BLaER1 (cell line): Measurements from ENCODE around the gene EDDM13.
A peak's percentile ranks its signal among the peaks of the same experiment; 100 is the strongest.
"Not testable (repeated sequence)": the region's sequence is repeated elsewhere in the genome, so short reads cannot be mapped to it uniquely, and the experiment has no call there.

Experiments used
- H3K27ac ChIP-seq: shearing (Covaris generic); formaldehyde crosslinking; 2 replicates; pipeline ENCODE4 v1.8.1; 2022
- H3K27me3 ChIP-seq: shearing (Covaris generic); formaldehyde crosslinking; 2 replicates; pipeline ENCODE4 v1.8.1; 2022
- H3K36me3 ChIP-seq: shearing (Covaris generic); formaldehyde crosslinking; 2 replicates; pipeline ENCODE4 v1.8.1; 2022
- H3K4me1 ChIP-seq: shearing (Covaris generic); formaldehyde crosslinking; 2 replicates; pipeline ENCODE4 v1.8.1; 2022
- H3K4me2 ChIP-seq: shearing (Covaris generic); formaldehyde crosslinking; 2 replicates; pipeline ENCODE4 v1.8.1; 2022
- H3K4me3 ChIP-seq: shearing (Covaris generic); formaldehyde crosslinking; 2 replicates; pipeline ENCODE4 v1.8.1; 2022
- H3K9ac ChIP-seq: shearing (Covaris generic); formaldehyde crosslinking; 2 replicates; pipeline ENCODE4 v1.8.1; 2022
- H3K9me3 ChIP-seq: shearing (Covaris generic); formaldehyde crosslinking; 2 replicates; pipeline ENCODE4 v1.8.1; 2022
- H4K20me1 ChIP-seq: shearing (Covaris generic); formaldehyde crosslinking; 2 replicates; pipeline ENCODE4 v1.8.1; 2022
- Cebpa-rat ChIP-seq: shearing (Covaris generic); IDR thresholded peaks from 2 replicates; pipeline ENCODE4 v1.8.1; 2022

The EDDM13 gene

DNA sequence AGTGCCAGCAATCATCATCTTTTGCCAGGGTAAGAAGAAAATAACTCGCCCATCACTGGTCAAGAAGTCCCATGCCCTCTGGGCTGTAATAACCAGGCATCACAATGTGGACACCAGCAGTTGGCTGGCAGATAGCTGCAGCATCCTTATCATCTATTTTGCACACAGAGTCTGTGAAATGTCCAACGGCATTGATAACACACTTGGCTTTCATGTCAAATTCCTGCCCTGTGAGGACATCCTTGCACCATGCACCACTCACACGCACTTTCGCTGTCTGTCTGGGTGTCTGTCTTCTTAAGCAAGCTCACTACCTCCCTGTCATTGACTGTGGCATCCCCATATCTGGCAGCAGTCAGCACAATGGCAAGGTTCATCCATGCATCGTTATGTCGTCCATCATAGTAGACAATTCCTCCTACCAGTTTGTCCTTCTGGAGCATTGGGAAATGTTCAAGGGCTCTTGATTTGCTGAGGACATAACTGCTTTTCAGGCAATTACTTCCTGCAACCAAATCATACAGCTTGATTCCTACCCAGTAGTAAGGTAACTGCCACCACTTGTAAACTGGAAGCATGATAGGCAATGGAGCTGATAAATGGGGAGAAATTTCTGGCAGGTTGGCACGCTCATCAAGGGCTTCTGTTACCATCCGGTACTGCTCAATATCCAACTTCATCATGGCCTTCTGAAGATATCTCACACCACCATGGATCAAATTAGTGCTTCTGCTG, 48.9 kb downstream of the EDDM13 start:
- peaks cover 30% of the 10 kb centered on the region for H3K4me1 ChIP-seq
- H3K36me3 ChIP-seq: no peaks in the 10 kb centered on the region
- H3K4me3 ChIP-seq: no peak overlapping the region
- no peaks in the 10 kb centered on the region for H3K27me3 ChIP-seq
- H3K9me3 ChIP-seq: no peaks in the 10 kb centered on the region
- H3K9ac ChIP-seq: no peak overlapping the region
- peak overlapping the region; percentile 27 for H3K4me2 ChIP-seq
- TF ChIP-seq Cebpa-rat: no peak
- H3K27ac ChIP-seq: no peak overlapping the region
- H4K20me1 ChIP-seq: no peaks in the 10 kb centered on the region

DNA sequence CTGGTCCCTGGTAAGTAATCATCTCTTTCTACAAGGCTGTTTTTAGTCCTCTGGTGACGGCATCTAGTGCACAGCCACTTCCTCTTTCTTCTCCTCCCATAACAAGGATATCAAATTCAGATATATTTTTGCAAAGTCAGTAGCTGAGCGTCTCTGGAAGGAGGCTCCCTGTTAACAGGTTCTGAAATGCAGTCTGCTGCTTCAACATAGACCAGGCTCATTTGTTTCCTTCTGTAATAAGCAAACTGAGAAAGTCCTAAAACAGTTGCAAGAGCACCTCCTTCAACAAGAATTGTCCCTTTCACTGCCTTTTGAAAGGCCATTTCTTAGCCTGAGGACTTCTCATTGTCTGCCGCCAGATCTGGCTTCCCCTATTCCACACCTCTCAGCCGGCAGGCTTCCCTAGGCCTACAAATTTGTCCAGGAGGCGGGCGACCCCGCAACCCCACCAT, 49.5 kb downstream of the EDDM13 start:
- Histone ChIP-seq H3K9me3 (no peaks in the 10 kb centered on the region), H3K4me2 (peak overlapping the region; percentile 27), H3K27me3 (no peaks in the 10 kb centered on the region), H3K36me3 (no peaks in the 10 kb centered on the region), H3K4me1 (peaks cover 30% of the 10 kb centered on the region), H3K4me3 (no peak overlapping the region), H3K27ac (peak overlapping the region; percentile 31; the same call in 1 of the 2 replicates), H4K20me1 (no peaks in the 10 kb centered on the region), H3K9ac (no peak overlapping the region)
- TF ChIP-seq Cebpa-rat: no peak

DNA sequence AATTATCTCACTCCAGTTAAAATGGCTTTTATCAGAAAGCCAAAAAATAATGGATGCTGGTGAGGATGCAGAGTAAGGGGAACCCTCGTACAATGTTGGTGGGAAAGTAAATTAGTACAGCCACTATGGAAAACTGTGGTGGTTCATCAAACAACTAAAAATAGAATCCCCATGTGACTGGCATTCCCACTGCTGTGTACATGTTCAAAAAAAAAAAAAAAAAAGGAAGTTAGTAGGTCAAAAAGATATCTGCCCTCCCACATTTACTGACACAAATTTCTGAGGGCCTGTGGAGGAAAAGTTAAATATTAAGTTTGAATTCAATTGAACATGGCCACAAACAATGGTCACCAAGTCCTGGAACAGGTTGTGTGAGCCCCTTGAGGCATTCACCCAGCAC, 51.9 kb downstream of the EDDM13 start:
- H3K4me2 ChIP-seq: no peak overlapping the region

DNA sequence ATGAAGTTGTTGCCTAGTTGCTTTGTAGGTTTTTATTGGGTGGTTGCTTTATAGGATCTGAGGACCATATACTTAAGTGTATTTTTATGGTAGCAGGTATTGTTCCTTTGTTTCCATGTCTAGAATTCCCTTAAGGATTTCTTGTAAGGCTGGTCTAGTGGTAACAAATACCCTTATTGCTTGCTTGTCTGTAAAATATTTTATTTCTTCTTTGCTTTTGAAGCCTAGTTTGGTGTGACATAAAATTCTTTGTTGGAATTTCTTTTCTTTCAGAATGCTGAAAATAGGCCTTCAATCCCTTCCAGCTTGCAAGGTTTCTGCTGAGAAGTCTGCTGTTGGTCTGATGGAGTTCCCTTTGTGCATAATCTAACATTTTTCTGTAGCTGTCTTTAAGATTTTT, 60.1 kb downstream of the EDDM13 start:
- TF ChIP-seq Cebpa-rat: no peak
- no peaks in the 10 kb centered on the region for H4K20me1 ChIP-seq
- no peak overlapping the region for H3K27ac ChIP-seq

More for the DNA sequence above, 51.9 kb downstream of the EDDM13 start:
- Histone ChIP-seq H3K4me1 (peaks cover 30% of the 10 kb centered on the region), H3K9ac (no peak overlapping the region), H3K27me3 (no peaks in the 10 kb centered on the region), H3K4me3 (no peak overlapping the region), H3K9me3 (no peaks in the 10 kb centered on the region), H3K27ac (no peak overlapping the region), H4K20me1 (no peaks in the 10 kb centered on the region), H3K36me3 (no peaks in the 10 kb centered on the region)
- no peak for TF ChIP-seq Cebpa-rat

DNA sequence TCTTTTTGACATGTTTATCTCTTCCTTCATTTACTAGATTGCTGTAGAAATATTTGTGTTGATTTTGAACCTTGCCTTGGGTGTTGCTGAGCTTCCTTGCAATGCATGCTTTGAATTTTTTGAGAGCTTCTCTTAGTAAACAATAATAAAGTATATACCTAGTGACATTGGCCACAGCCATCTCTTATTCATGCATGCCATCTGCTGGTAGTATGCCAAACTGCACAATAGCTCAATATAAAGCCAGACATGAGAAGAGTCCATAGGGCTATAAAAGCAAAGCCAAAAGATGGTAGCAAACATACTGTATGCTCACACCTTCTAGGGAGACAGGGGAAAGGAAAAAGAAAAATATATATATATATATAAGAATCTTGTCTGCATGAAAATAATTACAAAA, 61.0 kb downstream of the EDDM13 start:
- Histone ChIP-seq H4K20me1 (no peaks in the 10 kb centered on the region), H3K9ac (no peak overlapping the region), H3K9me3 (peaks cover 4% of the 10 kb centered on the region; the same call in 1 of the 2 replicates), H3K27ac (no peak overlapping the region), H3K27me3 (no peaks in the 10 kb centered on the region), H3K4me1 (no peaks in the 10 kb centered on the region), H3K4me3 (no peak overlapping the region), H3K4me2 (no peak overlapping the region), H3K36me3 (no peaks in the 10 kb centered on the region)
- no peak for TF ChIP-seq Cebpa-rat

More for the DNA sequence above, 60.1 kb downstream of the EDDM13 start:
- no peaks in the 10 kb centered on the region for H3K36me3 ChIP-seq
- H3K27me3 ChIP-seq: no peaks in the 10 kb centered on the region
- no peaks in the 10 kb centered on the region for H3K9me3 ChIP-seq
- no peaks in the 10 kb centered on the region for H3K4me1 ChIP-seq
- H3K9ac ChIP-seq: no peak overlapping the region
- no peak overlapping the region for H3K4me3 ChIP-seq
- H3K4me2 ChIP-seq: no peak overlapping the region

DNA sequence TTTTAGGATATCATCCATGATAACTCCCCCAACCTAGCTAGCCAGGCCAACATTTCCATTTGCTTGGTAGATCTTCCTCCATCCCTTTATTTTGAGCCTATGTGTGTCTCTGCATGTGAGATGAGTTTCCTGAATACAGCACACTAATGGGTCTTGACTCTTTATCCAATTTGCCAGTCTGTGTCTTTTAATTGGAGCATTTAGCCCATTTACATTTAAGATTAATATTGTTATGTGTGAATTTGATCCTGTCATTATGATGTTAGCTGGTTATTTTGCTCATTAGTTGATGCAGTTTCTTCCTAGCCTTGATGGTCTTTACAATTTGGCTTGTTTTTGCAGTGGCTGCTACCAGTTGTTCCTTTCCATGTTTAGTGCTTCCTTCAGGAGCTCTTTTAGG, 62.8 kb downstream of the EDDM13 start:
- H3K27me3 ChIP-seq, H3K9ac ChIP-seq, H4K20me1 ChIP-seq, H3K36me3 ChIP-seq, H3K4me3 ChIP-seq, H3K4me1 ChIP-seq, H3K27ac ChIP-seq, H3K4me2 ChIP-seq: not testable (repeated sequence)
- H3K9me3 ChIP-seq: peaks cover 18% of the 10 kb centered on the region

DNA sequence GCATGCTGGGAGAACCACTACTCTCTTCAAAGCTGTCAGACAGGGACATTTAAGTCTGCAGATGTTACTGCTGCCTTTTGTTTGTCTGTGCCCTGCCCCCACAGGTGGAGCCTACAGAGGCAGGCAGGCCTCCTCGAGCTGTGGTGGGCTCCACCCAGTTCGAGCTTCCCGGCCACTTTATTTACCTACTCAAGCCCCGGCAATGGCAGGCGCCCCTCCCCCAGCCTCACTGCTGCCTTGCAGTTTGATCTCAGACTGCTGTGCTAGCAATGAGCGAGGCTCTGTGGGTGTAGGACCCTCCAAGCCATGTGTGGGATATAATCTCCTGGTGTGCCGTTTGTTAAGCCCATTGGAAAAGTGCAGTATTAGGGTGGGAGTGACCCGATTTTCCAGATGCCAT, 64.5 kb downstream of the EDDM13 start:
- not testable (repeated sequence) for H3K4me1 ChIP-seq, H3K4me3 ChIP-seq, H3K9ac ChIP-seq, H3K36me3 ChIP-seq, H3K27me3 ChIP-seq, H3K4me2 ChIP-seq, H3K27ac ChIP-seq, H4K20me1 ChIP-seq
- H3K9me3 ChIP-seq: peaks cover 32% of the 10 kb centered on the region

DNA sequence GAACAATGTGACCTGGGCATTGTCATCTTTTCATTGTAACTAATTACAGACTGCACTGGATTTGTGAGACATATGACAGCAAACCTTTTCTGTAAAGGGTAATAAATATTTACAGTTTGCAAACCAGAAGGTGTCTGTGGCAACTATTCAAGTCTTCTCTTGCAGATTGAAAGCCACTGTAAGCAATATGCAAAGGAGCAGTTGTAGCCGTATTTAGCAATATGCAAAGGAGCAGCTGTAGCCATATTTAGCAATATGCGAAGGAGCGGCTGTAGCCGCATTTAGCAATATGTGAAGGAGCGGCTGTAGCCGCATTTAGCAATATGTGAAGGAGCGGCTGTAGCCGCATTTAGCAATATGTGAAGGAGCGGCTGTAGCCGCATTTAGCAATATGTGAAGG, 66.5 kb downstream of the EDDM13 start:
- H4K20me1 ChIP-seq, H3K4me1 ChIP-seq, H3K27ac ChIP-seq, H3K9ac ChIP-seq, H3K4me2 ChIP-seq, H3K36me3 ChIP-seq, H3K27me3 ChIP-seq, H3K4me3 ChIP-seq: not testable (repeated sequence)
- H3K9me3 ChIP-seq: peaks cover 46% of the 10 kb centered on the region

DNA sequence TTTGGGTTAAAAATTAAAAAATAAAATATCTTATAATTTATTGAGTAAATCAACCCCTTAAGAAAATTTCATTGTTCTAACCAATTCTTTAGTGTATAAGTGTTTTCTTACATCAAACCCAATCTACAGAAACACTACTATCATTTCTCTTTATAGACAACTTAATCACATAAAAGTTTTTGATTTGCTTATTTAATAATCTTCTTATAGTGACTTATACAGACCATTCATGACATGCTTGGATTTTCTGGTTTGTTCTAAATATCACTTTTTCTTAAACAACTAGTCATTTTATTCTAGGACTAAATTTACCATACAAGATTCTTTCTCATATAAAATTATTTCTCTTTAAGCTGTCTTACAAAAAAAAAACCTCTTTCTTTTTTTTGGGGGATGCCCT, 69.4 kb downstream of the EDDM13 start:
- peaks cover 46% of the 10 kb centered on the region for H3K9me3 ChIP-seq
- H3K4me1 ChIP-seq: no peaks in the 10 kb centered on the region
- H3K27ac ChIP-seq: no peak overlapping the region
- H3K4me2 ChIP-seq: no peak overlapping the region
- H4K20me1 ChIP-seq: no peaks in the 10 kb centered on the region
- H3K27me3 ChIP-seq: no peaks in the 10 kb centered on the region
- H3K4me3 ChIP-seq: no peak overlapping the region
- no peak for TF ChIP-seq Cebpa-rat
- H3K36me3 ChIP-seq: no peaks in the 10 kb centered on the region
- no peak overlapping the region for H3K9ac ChIP-seq

DNA sequence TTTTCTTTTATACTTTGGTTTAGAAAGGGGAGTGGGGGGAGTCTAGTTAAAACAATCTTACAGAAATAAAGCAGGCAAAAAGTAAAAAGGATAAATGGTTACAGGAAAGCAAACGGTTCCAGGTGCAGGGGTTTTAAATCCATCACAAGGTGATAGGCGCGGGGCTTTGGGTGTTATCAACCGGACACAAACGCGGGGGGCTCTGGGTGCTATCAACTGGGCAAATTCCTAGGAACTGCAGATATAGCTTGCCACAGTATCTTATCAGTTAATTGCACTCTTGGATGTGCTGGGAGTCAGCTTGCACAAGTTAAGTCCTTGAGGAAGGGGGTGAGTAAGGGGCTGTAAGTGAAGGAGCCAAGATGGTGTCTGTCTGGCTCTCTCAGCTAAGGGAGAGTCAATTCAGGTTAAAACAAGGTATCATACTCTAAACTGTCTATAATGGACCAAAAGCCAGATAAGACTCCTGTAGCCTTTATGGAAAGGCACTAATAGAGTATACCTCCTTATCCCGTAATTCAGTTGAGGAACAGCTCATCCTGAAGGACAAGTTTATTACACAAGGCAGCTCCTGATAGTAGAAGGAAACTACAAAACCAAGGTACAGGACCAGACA, 74.7 kb downstream of the EDDM13 start:
- H3K9ac ChIP-seq: no peak overlapping the region
- no peak overlapping the region for H3K4me3 ChIP-seq
- no peak for TF ChIP-seq Cebpa-rat
- H4K20me1 ChIP-seq: no peaks in the 10 kb centered on the region
- no peak overlapping the region for H3K27ac ChIP-seq
- no peaks in the 10 kb centered on the region for H3K36me3 ChIP-seq
- H3K9me3 ChIP-seq: peaks cover 14% of the 10 kb centered on the region
- H3K4me2 ChIP-seq: no peak overlapping the region
- no peaks in the 10 kb centered on the region for H3K4me1 ChIP-seq
- H3K27me3 ChIP-seq: no peaks in the 10 kb centered on the region
